HG02943 (cell line): Measurements from ENCODE around the gene SNX4.
"Not testable (repeated sequence)": the region's sequence is repeated elsewhere in the genome, so short reads cannot be mapped to it uniquely, and the experiment has no call there.

Experiments used
- ATAC-seq: cut with Tn5 transposase; IDR thresholded peaks from one replicate; pipeline ENCODE4 v1.9.1; 2021; ENCODE audit warnings: mild to moderate bottlenecking, low read depth, moderate library complexity; ENCODE audit not compliant: unreplicated experiment

The SNX4 gene

GRCh38 chr3:125519678-125520562, at the start of gene SNX4:
Gene SNX4, minus strand, starts transcription at chr3:125520202. Its CDS starts 30 bp downstream, at chr3:125520172.
- peak; percentile 89 for ATAC-seq

GRCh38 chr3:125556314-125556713, 36.3 kb upstream of the SNX4 start:
- no peak for ATAC-seq

- no peak for ATAC-seq
These were observed 32.4 kb upstream of the SNX4 start for GRCh38 chr3:125552401-125552800.

- no peak for ATAC-seq
These were observed 8.9 kb upstream of the SNX4 start for GRCh38 chr3:125528920-125529319.

- ATAC-seq = no peak
These were observed 5.2 kb upstream of the SNX4 start for GRCh38 chr3:125525153-125525552.

- ATAC-seq = not testable (repeated sequence)
These were observed 539 bp upstream of the SNX4 start for GRCh38 chr3:125520563-125520919.

- no peak for ATAC-seq
These were observed 4.6 kb downstream of the SNX4 start for GRCh38 chr3:125515421-125515820.

- no peak for ATAC-seq
These were observed 6.4 kb downstream of the SNX4 start for GRCh38 chr3:125513490-125514115.

GRCh38 chr3:125512135-125512920, 7.7 kb downstream of the SNX4 start:
- ATAC-seq = no peak

- ATAC-seq = no peak
These were observed 8.4 kb downstream of the SNX4 start for GRCh38 chr3:125511420-125512118.

- ATAC-seq = no peak
These were observed 12.9 kb downstream of the SNX4 start for GRCh38 chr3:125507128-125507527.

GRCh38 chr3:125498630-125499029, 21.4 kb downstream of the SNX4 start:
- ATAC-seq = no peak

- ATAC-seq = no peak
These were observed 23.3 kb downstream of the SNX4 start for GRCh38 chr3:125496701-125497100.

GRCh38 chr3:125482406-125482805, 37.6 kb downstream of the SNX4 start:
- ATAC-seq = no peak

- no peak for ATAC-seq
These were observed 38.2 kb downstream of the SNX4 start for GRCh38 chr3:125481786-125482185.

GRCh38 chr3:125481375-125481759, 38.6 kb downstream of the SNX4 start:
- ATAC-seq = not testable (repeated sequence)

- ATAC-seq = no peak
These were observed 39.2 kb downstream of the SNX4 start for GRCh38 chr3:125480656-125481374.

- no peak for ATAC-seq
These were observed 40.9 kb downstream of the SNX4 start for GRCh38 chr3:125479091-125479490.

GRCh38 chr3:125478326-125478725, 41.7 kb downstream of the SNX4 start:
- no peak for ATAC-seq

- no peak for ATAC-seq
These were observed 42.3 kb downstream of the SNX4 start for GRCh38 chr3:125477701-125478100.
